H1 (cell line): ENCODE results near the gene SH3BP5. TPM values are rescaled to one million over a fixed set of nuclear protein-coding genes. Genes with fewer than 3 reads are reported as not detected.
A peak's percentile ranks its signal among the peaks of the same experiment; 100 is the strongest.

Experiments used
- CTCF ChIA-PET: fragments of 300-600 bp; sonication (Branson Sonifier 250); formaldehyde crosslinking; loops from one replicate; lab custom pipeline; 2021; ENCODE audit not compliant: partially characterized antibody; lab: Charles Lee
- POLR2A ChIA-PET: fragments of 300-600 bp; sonication (Branson Sonifier 250); formaldehyde crosslinking; loops from one replicate; lab custom pipeline; 2021; ENCODE audit warnings: inconsistent platforms; ENCODE audit not compliant: partially characterized antibody; lab: Charles Lee
- DNase-seq, 2 experiments: peaks; one replicate each; pipeline versions ENCODE4 v3.0.0 to v3.0.0-alpha.2; 2010 to 2022; ENCODE audit warnings: low spot score in 2 of 2, low read depth in 1 of 2, mixed read lengths in 1 of 2
- FAIRE-seq: peaks from 2 replicates; lab custom pipeline; 2011; peaks lifted over from hg19 to GRCh38; lab: Jason Lieb, UNC
- H2AFZ ChIP-seq: 2 replicates; pipeline ENCODE4 v1.8.1; 2012; ENCODE audit warnings: low read length, inconsistent platforms
- H2AK5ac ChIP-seq: 2 replicates; pipeline ENCODE4 v1.6.1; 2013; ENCODE audit warnings: low read depth, low read length
- H2BK120ac ChIP-seq: replicated peaks from 2 replicates; pipeline ENCODE3; 2013; ENCODE audit warnings: low read depth, low read length, inconsistent platforms
- H2BK12ac ChIP-seq: 2 replicates; pipeline ENCODE4 v1.6.1; 2013; ENCODE audit warnings: low read depth, low read length
- H2BK15ac ChIP-seq: 2 replicates; pipeline ENCODE4 v1.6.1; 2013; ENCODE audit warnings: low read length
- H2BK20ac ChIP-seq: 2 replicates; pipeline ENCODE4 v1.6.1; 2013; ENCODE audit warnings: low read length
- H2BK5ac ChIP-seq: 2 replicates; pipeline ENCODE4 v1.6.1; 2013; ENCODE audit warnings: low read depth, low read length
- H3K14ac ChIP-seq: 2 replicates; pipeline ENCODE4 v1.6.1; 2013; ENCODE audit warnings: inconsistent platforms; ENCODE audit not compliant: insufficient read length
- H3K18ac ChIP-seq: 2 replicates; pipeline ENCODE4 v1.6.1; 2013; ENCODE audit warnings: low read length; ENCODE audit errors: extremely low read depth
- H3K23ac ChIP-seq: 2 replicates; pipeline ENCODE4 v1.6.1; 2013; ENCODE audit warnings: inconsistent platforms; ENCODE audit not compliant: insufficient read length
- H3K23me2 ChIP-seq: 2 replicates; pipeline ENCODE4 v1.6.1; 2013; ENCODE audit warnings: low read depth, low read length
- H3K27ac ChIP-seq: 2 replicates; pipeline ENCODE4 v1.6.1; 2011; ENCODE audit warnings: low read depth, low read length, inconsistent platforms
- H3K27me3 ChIP-seq, 4 experiments: replicated peaks in 1 of 4; 1 replicate in 1 of 4; 2 replicates in 3 of 4; pipeline versions ENCODE4 v1.6.1 to v1.8.1; 2011 to 2013; ENCODE audit warnings: low read length in 3 of 4, mild to moderate bottlenecking in 3 of 4, inconsistent platforms in 2 of 4, mixed read lengths in 2 of 4, moderate library complexity in 1 of 4; ENCODE audit not compliant: control insufficient read depth in 3 of 4, insufficient read depth in 3 of 4; ENCODE audit errors: extremely low read depth in 1 of 4
- H3K36me3 ChIP-seq, 4 experiments: 2 replicates each; pipeline versions ENCODE4 v1.6.1 to v1.8.1; 2011 to 2013; ENCODE audit warnings: mild to moderate bottlenecking in 4 of 4, low read length in 3 of 4, moderate library complexity in 2 of 4, control low read depth in 1 of 4, inconsistent platforms in 1 of 4; ENCODE audit not compliant: insufficient read depth in 4 of 4, control insufficient read depth in 2 of 4
- H3K4ac ChIP-seq: replicated peaks from 2 replicates; pipeline ENCODE3; 2013; ENCODE audit warnings: low read length, low read depth, mixed read lengths, inconsistent platforms; ENCODE audit not compliant: insufficient read length
- H3K4me1 ChIP-seq, 4 experiments: replicated peaks in 1 of 4; 1 replicate in 1 of 4; 2 replicates in 3 of 4; pipeline versions ENCODE4 v1.6.1 to v1.8.1; 2011 to 2013; ENCODE audit warnings: low read length in 3 of 4, inconsistent platforms in 2 of 4, mixed read lengths in 1 of 4; ENCODE audit not compliant: insufficient read depth in 4 of 4, control insufficient read depth in 3 of 4
- H3K4me2 ChIP-seq, 2 experiments: 2 replicates each; pipeline versions ENCODE4 v1.6.1 to v1.8.1; 2011 to 2013; ENCODE audit warnings: low read depth in 2 of 2, low read length in 2 of 2, control low read depth in 1 of 2, inconsistent platforms in 1 of 2, mild to moderate bottlenecking in 1 of 2; ENCODE audit not compliant: insufficient read depth in 1 of 2
- H3K4me3 ChIP-seq, 4 experiments: fragments of 200-600, 300-600 bp in 1 of 4; sonication (generic), shearing (Covaris generic), sonication (Bioruptor Twin) in 1 of 4; 2 replicates each; pipeline versions ENCODE4 v1.5.1 to v1.8.1; 2011 to 2016; ENCODE audit warnings: low read length in 4 of 4, low read depth in 3 of 4, control low read depth in 2 of 4, inconsistent platforms in 2 of 4, mild to moderate bottlenecking in 2 of 4, mixed read lengths in 1 of 4, moderate library complexity in 1 of 4; ENCODE audit not compliant: insufficient read depth in 2 of 4; ENCODE audit errors: extremely low read depth in 1 of 4
- H3K56ac ChIP-seq: replicated peaks from 2 replicates; pipeline ENCODE3; 2013; ENCODE audit warnings: low read depth, mild to moderate bottlenecking, mixed read lengths, low read length, inconsistent platforms; ENCODE audit not compliant: insufficient read length
- H3K79me1 ChIP-seq: 2 replicates; pipeline ENCODE4 v1.6.1; 2013; ENCODE audit warnings: low read depth, low read length, control low read depth
- H3K79me2 ChIP-seq, 2 experiments: 2 replicates each; pipeline versions ENCODE4 v1.6.1 to v1.8.1; 2012 to 2013; ENCODE audit warnings: low read length in 2 of 2, mild to moderate bottlenecking in 2 of 2, inconsistent platforms in 1 of 2; ENCODE audit not compliant: insufficient read depth in 2 of 2, control insufficient read depth in 1 of 2
- H3K9ac ChIP-seq, 4 experiments: replicated peaks in 1 of 4; 1 replicate in 1 of 4; 2 replicates in 3 of 4; pipeline versions ENCODE4 v1.6.1 to v1.8.1; 2011 to 2013; ENCODE audit warnings: low read depth in 3 of 4, low read length in 3 of 4, control low read depth in 2 of 4, mild to moderate bottlenecking in 2 of 4, moderate library complexity in 2 of 4, inconsistent platforms in 1 of 4; ENCODE audit errors: extremely low read depth in 1 of 4
- H3K9me3 ChIP-seq, 2 experiments: 2 replicates each; pipeline versions ENCODE4 v1.6.1 to v1.8.1; 2012 to 2013; ENCODE audit warnings: mild to moderate bottlenecking in 2 of 2, moderate library complexity in 2 of 2, control low read depth in 1 of 2, inconsistent platforms in 1 of 2, low read depth in 1 of 2, low read length in 1 of 2, mixed read lengths in 1 of 2; ENCODE audit not compliant: insufficient read depth in 2 of 2
- H4K20me1 ChIP-seq, 2 experiments: replicated peaks in 1 of 2; 2 replicates each; pipeline versions ENCODE3 to v1.8.1; 2011 to 2013; ENCODE audit warnings: inconsistent platforms in 2 of 2, low read length in 2 of 2, mild to moderate bottlenecking in 1 of 2; ENCODE audit not compliant: insufficient read depth in 2 of 2, control insufficient read depth in 1 of 2
- H4K5ac ChIP-seq: 2 replicates; pipeline ENCODE4 v1.6.1; 2013; ENCODE audit warnings: low read length, low read depth, mixed read lengths, inconsistent platforms; ENCODE audit not compliant: insufficient read length
- H4K8ac ChIP-seq: 2 replicates; pipeline ENCODE4 v1.8.0; 2013; ENCODE audit warnings: mild to moderate bottlenecking, moderate library complexity, low read length, inconsistent platforms; ENCODE audit not compliant: insufficient read depth; ENCODE audit errors: extremely low read depth
- H4K91ac ChIP-seq: replicated peaks from 2 replicates; pipeline ENCODE3; 2013; ENCODE audit warnings: low read length, mixed read lengths, inconsistent platforms; ENCODE audit not compliant: insufficient read length
- BCL11A ChIP-seq, 2 experiments: IDR thresholded peaks; one replicate each; pipeline ENCODE4 v1.6.1; 2011; ENCODE audit warnings: low read depth in 2 of 2, low read length in 2 of 2, mild to moderate bottlenecking in 2 of 2
- EP300 ChIP-seq, 2 experiments: IDR thresholded peaks; 1 replicate in 1 of 2; 2 replicates in 1 of 2; pipeline ENCODE4 v1.6.1; 2011 to 2012; ENCODE audit warnings: low read depth in 2 of 2, low read length in 2 of 2, mild to moderate bottlenecking in 2 of 2, borderline replicate concordance in 1 of 2, inconsistent platforms in 1 of 2, moderate library complexity in 1 of 2
- POLR2A ChIP-seq, 2 experiments: IDR thresholded peaks; 1 replicate in 1 of 2; 2 replicates in 1 of 2; pipeline ENCODE4 v1.6.1; 2011; ENCODE audit warnings: low read depth in 2 of 2, low read length in 2 of 2, mild to moderate bottlenecking in 2 of 2; ENCODE audit errors: control extremely low read depth in 1 of 2
- RNF2 ChIP-seq: fragments of 200-900, 300-1000 bp; sonication (generic); IDR thresholded peaks from 2 replicates; pipeline ENCODE4 v1.7.1; 2016; ENCODE audit warnings: borderline replicate concordance, low read depth, mild to moderate bottlenecking, antibody characterized with exemption, low read length; ENCODE audit not compliant: poor library complexity, severe bottlenecking; ENCODE audit errors: missing control alignments
- SP2 ChIP-seq: IDR thresholded peaks from 2 replicates; pipeline ENCODE4 v1.6.1; 2012; ENCODE audit warnings: mild to moderate bottlenecking, low read length, inconsistent platforms
- WGBS, 2 experiments: shearing (Covaris generic) in 1 of 2; methylation state at CpG; one replicate each; pipeline versions ENCODE4 v1.1.6 to v1.1.7; 2013 to 2015; ENCODE audit warnings: low lambda C conversion rate in 2 of 2, mixed read lengths in 2 of 2, inconsistent platforms in 1 of 2, low coverage in 1 of 2, missing lambda C conversion rate in 1 of 2; ENCODE audit not compliant: insufficient replicate concordance in 2 of 2, insufficient coverage in 1 of 2, insufficient read length in 1 of 2; ENCODE audit errors: extremely low coverage in 1 of 2, missing lambda C conversion rate in 1 of 2; 5-methylcytosine and 5-hydroxymethylcytosine counted together
- polyA plus RNA-seq, 7 experiments: library from polyadenylated mRNA; depleted of rRNA in 3 of 7; stranded (reverse) in 5 of 7; unstranded in 2 of 7; fragments of >200 nt in 5 of 7; fragments of 200-250 nt in 2 of 7; gene quantifications; 1 replicate in 5 of 7; 2 replicates in 1 of 7; 4 replicates in 1 of 7; pipeline versions ENCODE4 v1.2.1 to v1.2.3, GENCODE V29; 2011 to 2013; ENCODE audit warnings: missing spikeins in 2 of 7, mixed read lengths in 2 of 7
- total RNA-seq: library from RNA; stranded (reverse); fragmentation: NEBNext Ultra II Directional; extraction: Animal tissue kit (Norgen Biotek cat#: 25700); gene quantifications from 2 replicates; pipeline ENCODE4 v1.2.1, GENCODE V29; 2021

The SH3BP5 gene
- total and polyA plus RNA-seq, 2 of the 8 experiments (the other 6 are each of a cell fraction or from before 2014, with no cell fraction given), result 7.1 to 9.7 TPM

DNA sequence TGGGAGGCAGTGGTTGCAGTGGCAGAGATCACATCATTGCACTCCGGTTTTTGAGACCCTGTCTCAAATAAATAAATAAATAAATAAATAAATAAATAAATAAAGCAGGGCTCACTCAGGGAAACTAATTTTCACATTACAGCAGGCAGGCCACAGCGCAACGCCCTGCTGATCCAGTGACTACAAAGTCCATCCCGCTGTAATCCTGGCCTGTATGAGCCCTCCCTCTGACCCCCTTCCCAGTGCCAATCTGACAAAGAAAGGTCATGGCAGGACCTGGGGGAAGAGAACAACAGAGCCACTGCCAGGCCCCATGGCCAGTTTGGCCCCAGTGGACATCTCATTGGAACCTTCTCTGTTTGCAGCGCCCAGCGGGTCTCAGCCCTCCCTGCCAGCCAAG, 9.3 kb downstream of the SH3BP5 start:
- H3K9me3 ChIP-seq, result no peaks in the 10 kb centered on the region
- no peak overlapping the region for H4K5ac ChIP-seq
- H2BK12ac ChIP-seq, result no peak overlapping the region
- H3K14ac ChIP-seq, result no peak overlapping the region
- WGBS, 2 experiments, result 95% methylated on average over 6 of the region's 6 CpGs; no CpG with 5 or more reads in 1 of the 2 experiments
- no peak overlapping the region for H3K56ac ChIP-seq
- H2BK20ac ChIP-seq, result no peak overlapping the region
- no peaks in the 10 kb centered on the region for H4K20me1 ChIP-seq
- H2AFZ ChIP-seq, result no peak overlapping the region
- 0 out of 2 replicates have a peak overlapping the region, but pooled peaks have one; percentile 13 for H2AK5ac ChIP-seq
- H2BK15ac ChIP-seq, result no peak overlapping the region
- H3K18ac ChIP-seq, result no peak overlapping the region
- H3K4ac ChIP-seq, result no peak overlapping the region
- no peaks in the 10 kb centered on the region for H3K23me2 ChIP-seq
- H3K4me2 ChIP-seq, result no peak overlapping the region
- no peaks in the 10 kb centered on the region for H3K36me3 ChIP-seq
- no peak overlapping the region for H2BK120ac ChIP-seq
- DNase-seq (no peak), FAIRE-seq (no peak)
- H3K9ac ChIP-seq, result no peak overlapping the region
- ChIA-PET CTCF (interaction anchor here (0.7 to 2.1 kb wide), 3 partner anchors 10 to 27 kb away, joined by 3 to 11 read pairs (median 4); partner anchors contain the start of gene SH3BP5), POLR2A (interaction anchor here (1.8 kb wide), 1 partner anchor 10 kb away, joined by 5 read pairs; the partner anchor contains the start of gene SH3BP5)
- no peak overlapping the region for H4K91ac ChIP-seq
- peaks cover 0 to 3% of the 10 kb centered on the region in 2 experiments; a peak in 1 of 4 replicates for H3K79me2 ChIP-seq
- no peak overlapping the region for H3K23ac ChIP-seq
- no peaks in the 10 kb centered on the region; the same call in 1 of the 2 replicates for H3K79me1 ChIP-seq
- H3K4me3 ChIP-seq, result no peak overlapping the region
- no peak overlapping the region for H2BK5ac ChIP-seq
- no peak overlapping the region; the same call in 1 of the 2 replicates for H4K8ac ChIP-seq
- H3K4me1 ChIP-seq, result peaks cover 0 to 8% (median under 1%) of the 10 kb centered on the region in 4 experiments; a peak in 2 of 7 replicates
- no peaks in the 10 kb centered on the region for H3K27me3 ChIP-seq
- no peak overlapping the region for H3K27ac ChIP-seq
- no peak for TF ChIP-seq EP300 (IDR thresholded peaks at IDR 0.05; ENCODE audit: borderline replicate concordance in 1 of 2, low read depth in 2 of 2, low read length in 2 of 2)
- no peak for TF ChIP-seq SP2
- TF ChIP-seq BCL11A (IDR thresholded peaks at IDR 0.05; ENCODE audit: low read depth in 2 of 2, low read length in 2 of 2), result no peak
- TF ChIP-seq RNF2, result no peak
- no peak for TF ChIP-seq POLR2A (IDR thresholded peaks at IDR 0.05; ENCODE audit: control extremely low read depth in 1 of 2, low read depth in 2 of 2, low read length in 2 of 2)
